Testis (tissue), 3 donors: ENCODE measurements around the gene PTPRG. TPM values are rescaled to one million over a fixed set of nuclear protein-coding genes. Genes with fewer than 3 reads are reported as not detected.

Source experiments
- DNase-seq: peaks from one replicate; pipeline ENCODE4 v3.0.0-alpha.2; 2019
- H3K27ac ChIP-seq, 2 donors: fragments of 200-600 bp; sonication (generic); one replicate each; pipeline ENCODE4 v1.5.1; 2019
- H3K27me3 ChIP-seq: fragments of 200-600 bp; sonication (generic); one replicate; pipeline ENCODE4 v1.5.1; 2019
- H3K36me3 ChIP-seq: fragments of 200-600 bp; sonication (generic); one replicate; pipeline ENCODE4 v1.5.1; 2017; ENCODE audit warnings: low read depth; ENCODE audit errors: missing control alignments
- H3K4me1 ChIP-seq: fragments of 200-600 bp; sonication (generic); one replicate; pipeline ENCODE4 v1.5.1; 2019
- H3K4me3 ChIP-seq, 2 donors: fragments of 200-600 bp; sonication (generic); one replicate each; pipeline ENCODE4 v1.5.1; 2017 to 2019
- H3K9me3 ChIP-seq: fragments of 200-600 bp; sonication (generic); one replicate; pipeline ENCODE4 v1.5.1; 2017
- POLR2A ChIP-seq: fragments of 450-650 bp; IDR thresholded peaks from one replicate; pipeline ENCODE4 v1.6.1; 2017; ENCODE audit warnings: antibody characterized with exemption, mild to moderate bottlenecking, moderate library complexity
- WGBS, 2 donors: methylation state at CpG; one replicate each; pipeline ENCODE4 v1.1.5; 2018; 5-methylcytosine and 5-hydroxymethylcytosine counted together
- intact Hi-C: fragments of 100-400 bp; cut with DNase I; formaldehyde crosslinking; loops from one replicate; pipeline ENCODE4 v1.15.1; 2023; ENCODE audit warnings: low total_unique reads
- polyA plus RNA-seq: library from polyadenylated mRNA; stranded (reverse); fragments of 350-450 nt; fragmentation: Illumina TruSeq; extraction: RNeasy Lipid Tissue Mini Kit (QIAGEN cat#74804); gene quantifications from one replicate; pipeline ENCODE4 v1.2.3, GENCODE V29; 2014; ENCODE audit warnings: low read depth, low replicate concordance; ENCODE audit not compliant: insufficient read depth
- total RNA-seq, 2 donors: library from RNA; depleted of rRNA; stranded (reverse); fragments of >200 nt; gene quantifications; one replicate each; pipeline ENCODE4 v1.2.3, GENCODE V29; 2016
- TF ChIP-seq, protein P1 (sequence below), 3 experiments: fragments of 450-650 bp in 2 of 3; fragments of 200-600 bp in 1 of 3; sonication (generic) in 1 of 3; IDR thresholded peaks; one replicate each; pipeline ENCODE4 v1.5.1; 2016 to 2019; ENCODE audit warnings: antibody characterized with exemption in 3 of 3, mild to moderate bottlenecking in 2 of 3, moderate library complexity in 1 of 3

The PTPRG gene
- total and polyA plus RNA-seq, 3 donors from 2014 or later: 26.3 to 107 (median 75.4) TPM

DNA sequence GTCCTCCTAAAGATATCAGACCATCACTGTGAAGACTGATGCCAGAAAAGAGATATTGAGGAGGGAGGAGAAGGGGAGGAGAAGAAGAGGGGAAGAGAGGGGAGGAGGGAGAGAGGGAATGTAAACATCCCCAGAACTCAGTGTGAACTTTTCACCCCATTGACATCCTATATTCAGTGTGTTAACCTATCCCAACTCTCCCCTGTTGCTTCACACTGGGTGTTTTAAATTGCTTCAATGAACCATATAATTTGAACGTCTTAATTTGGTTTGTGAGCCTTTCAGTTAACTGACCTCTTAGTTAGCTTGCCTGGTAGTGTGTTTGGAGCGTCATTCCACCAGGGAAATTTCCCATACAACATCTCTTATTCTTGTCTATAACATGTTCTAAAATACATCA lies 29.8 kb upstream of the PTPRG start:
- Histone ChIP-seq H3K27ac (no peak overlapping the region), H3K4me3 (no peak overlapping the region), H3K36me3 (no peaks in the 10 kb centered on the region), H3K4me1 (no peaks in the 10 kb centered on the region), H3K27me3 (no peaks in the 10 kb centered on the region), H3K9me3 (no peaks in the 10 kb centered on the region)
- intact Hi-C loops: no loop called here
- TF ChIP-seq, protein P1, sequence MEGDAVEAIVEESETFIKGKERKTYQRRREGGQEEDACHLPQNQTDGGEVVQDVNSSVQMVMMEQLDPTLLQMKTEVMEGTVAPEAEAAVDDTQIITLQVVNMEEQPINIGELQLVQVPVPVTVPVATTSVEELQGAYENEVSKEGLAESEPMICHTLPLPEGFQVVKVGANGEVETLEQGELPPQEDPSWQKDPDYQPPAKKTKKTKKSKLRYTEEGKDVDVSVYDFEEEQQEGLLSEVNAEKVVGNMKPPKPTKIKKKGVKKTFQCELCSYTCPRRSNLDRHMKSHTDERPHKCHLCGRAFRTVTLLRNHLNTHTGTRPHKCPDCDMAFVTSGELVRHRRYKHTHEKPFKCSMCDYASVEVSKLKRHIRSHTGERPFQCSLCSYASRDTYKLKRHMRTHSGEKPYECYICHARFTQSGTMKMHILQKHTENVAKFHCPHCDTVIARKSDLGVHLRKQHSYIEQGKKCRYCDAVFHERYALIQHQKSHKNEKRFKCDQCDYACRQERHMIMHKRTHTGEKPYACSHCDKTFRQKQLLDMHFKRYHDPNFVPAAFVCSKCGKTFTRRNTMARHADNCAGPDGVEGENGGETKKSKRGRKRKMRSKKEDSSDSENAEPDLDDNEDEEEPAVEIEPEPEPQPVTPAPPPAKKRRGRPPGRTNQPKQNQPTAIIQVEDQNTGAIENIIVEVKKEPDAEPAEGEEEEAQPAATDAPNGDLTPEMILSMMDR (IDR thresholded peaks at IDR 0.05): no peak
- no peak for TF ChIP-seq POLR2A
- no peak for DNase-seq
- WGBS, 2 donors: 63 to 69% methylated on average over 2 of the region's 2 CpGs

DNA sequence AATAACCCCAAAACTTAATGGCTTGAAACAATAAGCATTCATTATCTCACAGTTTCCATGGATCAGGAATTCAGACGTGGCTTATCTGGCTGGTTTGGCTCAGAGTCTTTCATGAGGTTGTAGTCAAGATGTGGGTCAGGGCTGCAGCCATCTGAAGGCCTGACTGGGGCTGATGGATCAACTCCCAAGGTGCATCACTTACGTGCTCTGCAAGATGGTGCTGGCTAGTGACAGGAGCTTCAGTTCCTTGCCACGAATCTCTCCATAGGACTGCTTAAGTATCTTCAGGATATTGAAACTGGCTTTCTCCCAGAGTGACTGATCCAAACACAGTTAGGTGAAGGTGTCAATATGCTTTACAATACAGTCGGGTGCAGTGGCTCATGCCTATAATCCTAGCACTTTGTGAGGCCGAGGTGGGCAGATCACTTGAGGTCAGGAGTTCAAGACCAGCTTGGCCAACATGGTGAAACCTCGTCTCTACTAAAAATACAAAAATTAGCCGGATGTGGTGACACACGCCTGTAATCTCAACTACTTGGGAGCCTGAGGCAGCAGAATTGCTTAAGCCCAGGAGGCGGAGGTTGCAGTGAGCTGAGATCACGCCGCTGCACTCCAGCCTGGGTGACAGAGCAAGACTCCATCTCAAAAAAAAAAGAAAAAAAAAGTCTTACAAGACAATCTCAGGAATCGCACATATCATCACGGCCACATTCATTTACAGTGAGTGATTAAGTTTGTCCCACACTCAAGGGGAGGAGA lies 28.5 kb upstream of the PTPRG start:
- no peak for DNase-seq

DNA sequence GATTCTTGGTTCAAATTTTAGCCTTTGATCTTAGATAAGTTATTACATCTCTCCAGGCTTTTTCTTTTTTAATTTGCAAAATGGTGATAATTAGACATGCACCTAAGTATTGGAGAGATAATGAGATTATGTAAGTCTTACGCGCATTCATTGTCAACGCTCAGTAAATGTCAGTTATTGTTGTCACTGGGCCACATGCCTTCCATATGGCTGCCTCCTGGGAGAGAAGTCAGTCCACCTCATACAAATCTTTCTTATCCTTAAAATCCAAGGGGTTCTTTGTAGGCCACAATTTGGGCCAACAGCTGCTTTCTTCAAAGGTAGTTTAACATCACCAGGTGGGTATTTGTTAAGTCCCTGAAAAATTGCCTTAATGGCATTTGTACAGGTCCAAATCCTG lies 25.5 kb upstream of the PTPRG start:
- H3K9me3 ChIP-seq: no peaks in the 10 kb centered on the region
- no peaks in the 10 kb centered on the region for H3K36me3 ChIP-seq
- no peaks in the 10 kb centered on the region for H3K4me1 ChIP-seq
- DNase-seq: no peak
- H3K27ac ChIP-seq: no peak overlapping the region
- WGBS, 2 donors: 82 to 92% methylated on average over 3 of the region's 3 CpGs
- no peaks in the 10 kb centered on the region for H3K27me3 ChIP-seq
- H3K4me3 ChIP-seq: no peak overlapping the region
- TF ChIP-seq POLR2A: no peak
- TF ChIP-seq, protein P1 (IDR thresholded peaks at IDR 0.05): no peak
- intact Hi-C loops: no loop called here

More for the DNA sequence above, 28.5 kb upstream of the PTPRG start:
- H3K9me3 ChIP-seq: no peaks in the 10 kb centered on the region
- H3K4me1 ChIP-seq: no peaks in the 10 kb centered on the region
- no peaks in the 10 kb centered on the region for H3K36me3 ChIP-seq
- H3K27me3 ChIP-seq: no peaks in the 10 kb centered on the region
- H3K27ac ChIP-seq: no peak overlapping the region
- no peak overlapping the region for H3K4me3 ChIP-seq
- 87 to 89% methylated on average over 13 of the region's 13 CpGs for WGBS, 2 donors
- intact Hi-C loops: no loop called here
- TF ChIP-seq, protein P1 (IDR thresholded peaks at IDR 0.05): no peak
- TF ChIP-seq POLR2A: no peak

DNA sequence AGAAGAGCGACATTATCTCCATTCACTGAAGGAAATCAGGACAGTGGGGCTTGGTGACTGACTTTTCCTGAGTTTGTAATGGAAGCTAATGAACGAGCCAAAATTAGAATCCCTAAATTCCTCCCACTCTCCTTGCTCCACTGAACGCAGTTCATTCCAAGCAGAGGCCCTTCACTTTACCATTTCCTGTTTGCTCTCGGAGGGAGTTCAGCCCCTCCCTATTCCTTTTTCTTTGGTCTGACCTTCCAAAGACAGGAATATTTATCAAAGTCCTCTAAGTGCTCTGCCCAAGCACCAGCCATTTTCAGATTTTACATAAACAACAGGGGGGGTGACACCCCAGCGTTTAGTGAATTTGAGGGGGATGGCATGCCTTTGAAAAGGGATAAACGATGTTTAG lies 24.0 kb upstream of the PTPRG start:
- Histone ChIP-seq H3K27me3 (no peaks in the 10 kb centered on the region), H3K4me1 (no peaks in the 10 kb centered on the region), H3K27ac (no peak overlapping the region), H3K9me3 (no peaks in the 10 kb centered on the region), H3K36me3 (no peaks in the 10 kb centered on the region), H3K4me3 (no peak overlapping the region)
- 30 to 32% methylated on average over 6 of the region's 6 CpGs for WGBS, 2 donors
- no peak for DNase-seq
- TF ChIP-seq POLR2A: no peak
- TF ChIP-seq, protein P1 (IDR thresholded peaks at IDR 0.05): no peak
- intact Hi-C loops: no loop called here

DNA sequence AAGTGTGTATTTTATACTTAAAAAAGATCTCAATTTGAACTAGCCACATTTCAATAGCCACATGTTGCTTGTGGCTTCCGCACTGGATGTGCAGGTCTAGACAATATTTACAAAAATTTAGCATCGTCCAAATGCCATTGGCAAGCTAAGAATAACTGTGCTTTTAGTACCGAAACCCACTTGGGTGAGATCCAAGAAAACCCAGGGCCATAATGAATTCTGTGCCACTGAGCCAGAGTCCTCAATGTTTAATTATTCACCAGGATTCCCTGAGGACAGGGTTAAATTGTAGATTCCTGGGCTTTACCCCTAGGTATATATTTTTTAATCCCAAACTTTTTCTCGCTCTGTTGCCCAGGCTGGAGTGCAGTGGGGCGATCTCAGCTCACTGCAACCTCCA lies 22.9 kb upstream of the PTPRG start:
- H3K27ac ChIP-seq: no peak overlapping the region
- no peaks in the 10 kb centered on the region for H3K4me1 ChIP-seq
- intact Hi-C loops: no loop called here
- H3K27me3 ChIP-seq: no peaks in the 10 kb centered on the region
- no peak for TF ChIP-seq POLR2A
- TF ChIP-seq, protein P1 (IDR thresholded peaks at IDR 0.05): no peak
- 86 to 92% methylated on average over 5 of the region's 5 CpGs for WGBS, 2 donors
- DNase-seq: no peak
- no peak overlapping the region for H3K4me3 ChIP-seq
- H3K9me3 ChIP-seq: no peaks in the 10 kb centered on the region
- H3K36me3 ChIP-seq: no peaks in the 10 kb centered on the region
